ENCODE data around the gene HORMAD2.

DNA sequence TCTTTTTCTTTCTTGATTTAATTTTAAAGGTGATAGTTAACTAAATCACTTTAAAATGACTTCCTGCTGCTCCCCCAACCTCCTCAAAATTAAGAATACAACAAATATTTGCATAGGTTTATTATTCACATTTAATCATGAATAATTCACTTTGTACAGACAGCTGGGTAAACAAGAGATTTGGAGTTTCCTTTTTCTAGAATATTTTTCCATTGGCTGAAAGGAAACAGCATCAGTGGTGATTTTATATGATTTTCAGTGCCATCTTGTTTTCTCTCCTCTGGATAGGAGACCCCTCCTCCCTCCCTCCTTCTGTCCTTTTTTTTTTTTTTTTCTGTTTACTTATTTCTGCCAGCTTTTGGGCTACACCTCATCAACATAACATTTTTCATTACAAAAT, 105.8 kb downstream of the HORMAD2 start:
- TF ChIP-seq CTCF (conservative IDR thresholded peaks at IDR 0.05 in 1 of 2, IDR thresholded peaks at IDR 0.05 in 1 of 2; ENCODE audit: low read depth in 1 of 2, low read length in 2 of 2) (no peak), EZH2 (IDR thresholded peaks at IDR 0.05; ENCODE audit: low read length, missing control alignments) (no peak)
